ENCODE data around the gene CDH4. TPM values are rescaled to one million over a fixed set of nuclear protein-coding genes. Genes with fewer than 3 reads are reported as not detected.

The CDH4 gene
- total and polyA plus RNA-seq, 9 donors, result 0.12 to 4.4 (median 0.36) TPM

DNA sequence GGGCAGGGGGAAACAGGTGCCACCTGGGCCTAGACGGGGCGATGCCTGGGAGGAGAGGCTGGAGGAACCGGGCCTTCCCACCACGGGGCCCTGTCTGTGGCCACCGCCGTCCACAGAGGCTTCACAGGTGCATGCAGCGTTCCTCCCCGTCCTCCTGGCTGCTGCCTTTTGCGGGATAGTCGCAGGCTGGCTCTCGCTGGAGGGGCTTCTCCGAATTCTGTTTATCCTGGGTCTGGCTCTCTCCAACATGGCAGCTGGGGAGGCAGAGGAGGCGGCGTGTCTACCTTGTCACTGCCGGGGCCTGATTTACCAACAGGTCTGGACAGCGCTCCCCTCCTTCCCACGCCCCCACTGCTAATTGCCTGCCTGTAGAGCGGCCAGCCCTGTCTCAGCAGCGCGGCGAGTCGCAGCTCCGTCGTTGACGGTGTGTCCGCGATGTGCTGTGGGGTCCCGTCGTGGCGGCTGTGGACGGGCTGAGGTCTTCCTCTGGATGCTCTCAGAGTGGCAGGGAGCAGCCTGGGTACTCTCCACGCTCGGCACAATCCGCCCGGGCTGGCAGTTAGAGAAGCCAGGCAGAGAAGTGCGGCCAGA is 550.8 kb downstream of the CDH4 start:
- Histone ChIP-seq H3K36me3 (no peaks in the 10 kb centered on the region), H3K9me3 (no peaks in the 10 kb centered on the region), H3K4me1 (ENCODE audit: insufficient read depth) (peaks cover 6% of the 10 kb centered on the region), H3K27me3 (no peaks in the 10 kb centered on the region), H3K4me3 (no peak overlapping the region), H3K27ac (no peak overlapping the region)
- DNase-seq, result peak in 1 of 5 donors; percentile 27
- 55 to 76% (median 64%) methylated on average over 35 to 36 of the region's 36 CpGs for WGBS, 3 donors
- TF ChIP-seq POLR2A (IDR thresholded peaks at IDR 0.05) (no peak), EP300 (IDR thresholded peaks at IDR 0.05) (no peak)
- intact Hi-C loops (cut with DNase I), result no loop called here

DNA sequence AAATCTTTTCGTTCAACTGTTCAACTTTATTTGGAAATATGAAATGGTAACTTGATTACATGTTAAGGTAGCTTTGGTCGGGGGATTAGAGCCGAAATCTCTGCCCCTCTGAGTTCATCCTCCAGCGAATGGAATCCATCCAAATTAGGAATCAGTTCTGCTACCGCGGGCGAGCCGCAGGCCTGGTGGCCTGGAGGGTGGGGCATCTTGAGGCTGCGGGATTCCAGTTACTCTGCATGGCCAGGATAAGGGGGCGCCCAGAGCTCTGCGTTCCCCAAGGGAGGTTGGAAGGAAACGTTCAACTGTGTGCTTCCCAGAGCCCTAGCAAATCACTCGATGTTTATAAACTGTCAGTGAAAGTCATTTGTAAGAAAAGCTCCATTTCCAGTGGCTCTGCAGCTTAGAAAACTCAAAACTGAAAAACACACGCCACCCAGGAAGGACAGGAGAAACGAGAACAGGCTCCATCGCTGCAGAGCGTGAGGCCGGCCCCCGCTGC is 551.4 kb downstream of the CDH4 start:
- no peaks in the 10 kb centered on the region for H3K36me3 ChIP-seq
- DNase-seq, result peak in 1 of 5 donors; percentile 30
- H3K27me3 ChIP-seq, result no peaks in the 10 kb centered on the region
- peaks cover 6% of the 10 kb centered on the region for H3K4me1 ChIP-seq (ENCODE audit: insufficient read depth)
- no peak overlapping the region for H3K27ac ChIP-seq
- WGBS, 3 donors, result 3 to 5% (median 5%) methylated on average over 19 of the region's 19 CpGs
- intact Hi-C loops (cut with DNase I), result no loop called here
- TF ChIP-seq EP300 (IDR thresholded peaks at IDR 0.05) (no peak), POLR2A (IDR thresholded peaks at IDR 0.05) (no peak)
- TF ChIP-seq, protein P1, sequence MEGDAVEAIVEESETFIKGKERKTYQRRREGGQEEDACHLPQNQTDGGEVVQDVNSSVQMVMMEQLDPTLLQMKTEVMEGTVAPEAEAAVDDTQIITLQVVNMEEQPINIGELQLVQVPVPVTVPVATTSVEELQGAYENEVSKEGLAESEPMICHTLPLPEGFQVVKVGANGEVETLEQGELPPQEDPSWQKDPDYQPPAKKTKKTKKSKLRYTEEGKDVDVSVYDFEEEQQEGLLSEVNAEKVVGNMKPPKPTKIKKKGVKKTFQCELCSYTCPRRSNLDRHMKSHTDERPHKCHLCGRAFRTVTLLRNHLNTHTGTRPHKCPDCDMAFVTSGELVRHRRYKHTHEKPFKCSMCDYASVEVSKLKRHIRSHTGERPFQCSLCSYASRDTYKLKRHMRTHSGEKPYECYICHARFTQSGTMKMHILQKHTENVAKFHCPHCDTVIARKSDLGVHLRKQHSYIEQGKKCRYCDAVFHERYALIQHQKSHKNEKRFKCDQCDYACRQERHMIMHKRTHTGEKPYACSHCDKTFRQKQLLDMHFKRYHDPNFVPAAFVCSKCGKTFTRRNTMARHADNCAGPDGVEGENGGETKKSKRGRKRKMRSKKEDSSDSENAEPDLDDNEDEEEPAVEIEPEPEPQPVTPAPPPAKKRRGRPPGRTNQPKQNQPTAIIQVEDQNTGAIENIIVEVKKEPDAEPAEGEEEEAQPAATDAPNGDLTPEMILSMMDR (IDR thresholded peaks at IDR 0.05), result no peak
- no peaks in the 10 kb centered on the region for H3K9me3 ChIP-seq
- no peak overlapping the region for H3K4me3 ChIP-seq

DNA sequence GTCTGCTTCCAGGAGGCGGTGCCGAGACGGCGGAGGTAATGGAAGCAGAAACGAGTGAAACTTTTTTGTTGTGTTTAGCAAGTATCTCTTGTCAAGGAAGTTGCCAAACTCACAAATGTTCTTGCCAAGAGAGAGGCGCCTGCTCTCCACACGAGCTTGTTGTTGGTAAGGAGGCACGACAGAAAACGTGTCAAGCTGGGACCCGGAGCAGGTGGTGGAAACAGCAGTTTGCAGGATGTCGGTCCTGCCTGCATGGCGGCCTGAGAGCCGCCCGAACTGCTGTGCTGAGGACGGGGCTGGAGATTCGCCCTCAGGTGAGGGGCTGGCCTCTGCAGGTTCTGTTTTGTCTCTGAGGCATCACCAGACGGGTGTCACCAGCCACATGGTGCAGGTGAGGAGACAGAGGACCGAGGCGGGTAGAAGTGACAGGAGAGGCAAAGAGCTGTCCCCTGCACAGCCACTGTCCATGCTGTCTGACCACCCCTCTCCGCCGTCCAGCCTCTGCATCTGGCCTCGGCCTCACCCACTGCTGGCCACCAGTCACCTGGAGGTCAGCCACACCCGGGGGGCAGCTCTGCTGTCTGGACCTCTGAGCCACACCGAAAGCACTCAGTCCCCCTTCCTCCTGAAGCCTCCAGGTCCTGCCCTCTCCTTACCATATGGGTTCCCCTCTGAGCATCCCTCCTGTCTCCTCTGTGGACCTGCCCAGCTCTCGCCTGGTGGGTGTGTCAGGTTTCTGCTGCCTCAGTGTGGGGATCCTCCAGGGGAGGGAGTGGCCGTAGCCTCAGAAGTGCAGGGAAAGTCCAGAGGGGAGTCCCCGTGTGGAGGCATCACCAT is 552.1 kb downstream of the CDH4 start:
- Histone ChIP-seq H3K4me3 (no peak overlapping the region), H3K4me1 (ENCODE audit: insufficient read depth) (peaks cover 6% of the 10 kb centered on the region), H3K36me3 (no peaks in the 10 kb centered on the region), H3K27me3 (no peaks in the 10 kb centered on the region), H3K27ac (no peak overlapping the region), H3K9me3 (no peaks in the 10 kb centered on the region)
- TF ChIP-seq, protein P1 (IDR thresholded peaks at IDR 0.05), result no peak
- 27 to 38% (median 34%) methylated on average over 27 of the region's 27 CpGs for WGBS, 3 donors
- DNase-seq, result peak in 3 of 5 donors; percentile 30 to 39 (median 36)
- intact Hi-C loops (cut with DNase I), result no loop called here

DNA sequence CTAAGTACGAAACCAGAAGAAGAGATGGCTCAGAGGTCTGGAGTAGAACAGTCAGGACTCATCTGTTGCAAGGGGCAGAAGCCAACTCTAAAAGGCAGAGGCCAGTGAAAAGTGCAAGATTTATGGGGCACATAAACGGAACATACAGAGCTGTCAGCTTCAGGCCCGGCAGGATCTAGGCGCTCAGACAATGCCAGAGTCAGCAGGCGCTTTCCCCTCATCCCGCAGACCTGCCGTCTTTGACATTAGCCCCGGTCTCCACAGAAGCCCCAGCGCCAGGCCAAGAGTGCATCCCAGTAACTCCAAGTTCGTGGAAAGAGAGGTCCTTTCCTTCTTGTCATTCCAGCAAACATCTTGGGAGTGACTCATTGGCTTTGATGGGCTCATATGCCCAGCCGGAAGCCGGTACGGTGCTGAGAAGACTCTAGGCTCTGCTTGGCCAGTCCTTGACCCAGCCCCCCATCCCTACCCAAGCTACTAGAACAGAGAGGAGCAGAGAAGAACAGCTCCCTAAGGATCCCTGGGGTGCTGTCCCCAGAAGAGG is 552.8 kb downstream of the CDH4 start:
- intact Hi-C loops (cut with DNase I), result no loop called here
- TF ChIP-seq POLR2A (IDR thresholded peaks at IDR 0.05), result no peak
- TF ChIP-seq EP300 (IDR thresholded peaks at IDR 0.05), result no peak
- TF ChIP-seq, protein P1 (IDR thresholded peaks at IDR 0.05), result no peak
- no peaks in the 10 kb centered on the region for H3K36me3 ChIP-seq
- peak in 1 of 5 donors; percentile 11 for DNase-seq
- H3K4me3 ChIP-seq, result no peak overlapping the region
- H3K9me3 ChIP-seq, result no peaks in the 10 kb centered on the region
- H3K27ac ChIP-seq, result no peak overlapping the region
- H3K4me1 ChIP-seq (ENCODE audit: insufficient read depth), result peaks cover 6% of the 10 kb centered on the region
- 84 to 91% (median 87%) methylated on average over 13 of the region's 13 CpGs for WGBS, 3 donors
- no peaks in the 10 kb centered on the region for H3K27me3 ChIP-seq

Data from ovary (tissue), 9 donors.